ENCODE results near the gene WNT7A.

Gene WNT7A

DNA sequence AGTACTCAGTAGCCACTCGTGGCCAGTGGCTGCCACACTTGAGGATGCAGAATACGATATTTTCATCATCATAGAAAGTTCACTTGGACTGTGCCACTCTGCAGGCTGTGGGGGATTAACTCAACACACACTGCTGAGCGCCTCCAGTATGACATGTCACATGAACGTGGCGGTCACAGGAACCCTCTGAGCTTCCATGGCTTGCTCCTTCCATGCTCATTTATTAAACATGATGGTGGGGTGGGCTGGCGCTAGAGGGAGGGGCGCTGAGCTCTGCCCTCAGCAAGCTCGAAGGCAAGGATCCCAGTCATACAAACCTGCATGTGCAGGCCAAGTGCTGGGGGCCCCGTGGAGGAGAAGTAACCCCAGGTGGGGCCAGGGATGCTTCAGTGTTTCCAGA, 85.5 kb downstream of the WNT7A start:
- DNase-seq (ENCODE audit: low read depth in 2 of 2), result no peak

- DNase-seq (ENCODE audit: low read depth in 2 of 2), result no peak
Measured at GRCh38 chr3:13793451-13793850, 86.4 kb downstream of the WNT7A start.

DNA sequence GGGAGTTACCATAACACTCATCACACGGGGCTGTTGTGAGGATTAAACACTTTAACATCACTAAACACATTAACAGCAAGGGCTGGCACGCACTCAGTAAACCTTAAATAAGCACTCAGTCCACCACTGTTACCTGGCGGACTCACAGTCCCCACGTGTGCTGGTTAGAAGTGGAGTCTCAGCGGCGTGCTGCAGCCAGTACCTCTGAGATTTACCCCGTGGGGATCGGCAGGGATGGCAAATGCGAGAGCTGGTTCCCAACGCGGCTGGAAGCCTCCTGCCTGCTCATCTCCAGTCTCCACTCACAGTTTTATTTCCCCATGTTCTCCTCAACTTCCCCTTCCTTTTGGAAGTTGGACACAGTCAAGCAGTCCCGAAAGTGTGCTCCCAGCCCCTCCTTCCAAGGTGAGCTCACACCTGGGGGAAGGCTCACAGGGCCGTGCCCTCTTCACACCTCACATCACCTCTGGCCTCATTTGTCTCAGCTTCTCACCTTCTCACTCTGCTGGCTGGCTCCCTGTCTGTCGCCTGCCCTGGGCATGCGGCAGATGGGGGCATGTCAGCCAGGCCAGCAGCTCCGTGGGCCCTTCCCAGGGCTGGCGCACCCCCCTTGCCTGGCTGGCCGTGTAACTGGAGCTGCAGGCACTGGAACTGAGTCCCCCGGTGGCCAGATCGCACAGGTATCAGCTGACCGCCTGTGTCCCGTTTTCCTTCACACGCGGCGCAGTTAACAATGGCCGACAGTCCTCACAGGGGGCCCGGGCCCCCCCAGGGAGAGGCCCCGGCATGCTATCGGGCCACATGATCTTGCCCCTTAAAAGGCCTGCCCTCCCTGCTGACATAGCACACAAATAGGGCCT, 87.1 kb downstream of the WNT7A start:
- DNase-seq (ENCODE audit: low read depth in 2 of 2), result no peak

DNA sequence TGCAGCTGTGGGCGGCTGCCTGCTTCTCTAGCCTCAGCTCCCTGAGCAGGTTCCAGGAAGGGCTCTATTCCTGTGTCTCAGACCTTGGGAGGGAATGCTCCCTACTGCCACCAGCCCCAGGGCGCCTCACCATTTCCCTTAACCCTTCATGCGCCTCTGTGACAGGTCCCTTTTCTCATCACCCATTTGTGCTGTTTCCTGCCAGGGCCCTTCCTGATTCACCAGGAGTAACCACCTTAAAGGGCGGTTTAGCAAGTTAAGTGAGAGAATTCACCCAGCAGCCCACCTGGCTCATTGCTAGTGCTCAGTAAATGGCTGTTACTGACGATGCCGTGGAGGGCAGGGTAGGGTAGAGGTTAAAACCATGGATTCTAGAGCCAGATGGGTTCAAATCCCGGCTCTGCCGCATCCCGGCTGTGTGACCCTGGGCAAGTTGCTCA, 87.8 kb downstream of the WNT7A start:
- DNase-seq (ENCODE audit: low read depth in 2 of 2), result no peak

- DNase-seq (ENCODE audit: low read depth in 2 of 2), result no peak
Measured at GRCh38 chr3:13791198-13792050, 88.4 kb downstream of the WNT7A start.

DNA sequence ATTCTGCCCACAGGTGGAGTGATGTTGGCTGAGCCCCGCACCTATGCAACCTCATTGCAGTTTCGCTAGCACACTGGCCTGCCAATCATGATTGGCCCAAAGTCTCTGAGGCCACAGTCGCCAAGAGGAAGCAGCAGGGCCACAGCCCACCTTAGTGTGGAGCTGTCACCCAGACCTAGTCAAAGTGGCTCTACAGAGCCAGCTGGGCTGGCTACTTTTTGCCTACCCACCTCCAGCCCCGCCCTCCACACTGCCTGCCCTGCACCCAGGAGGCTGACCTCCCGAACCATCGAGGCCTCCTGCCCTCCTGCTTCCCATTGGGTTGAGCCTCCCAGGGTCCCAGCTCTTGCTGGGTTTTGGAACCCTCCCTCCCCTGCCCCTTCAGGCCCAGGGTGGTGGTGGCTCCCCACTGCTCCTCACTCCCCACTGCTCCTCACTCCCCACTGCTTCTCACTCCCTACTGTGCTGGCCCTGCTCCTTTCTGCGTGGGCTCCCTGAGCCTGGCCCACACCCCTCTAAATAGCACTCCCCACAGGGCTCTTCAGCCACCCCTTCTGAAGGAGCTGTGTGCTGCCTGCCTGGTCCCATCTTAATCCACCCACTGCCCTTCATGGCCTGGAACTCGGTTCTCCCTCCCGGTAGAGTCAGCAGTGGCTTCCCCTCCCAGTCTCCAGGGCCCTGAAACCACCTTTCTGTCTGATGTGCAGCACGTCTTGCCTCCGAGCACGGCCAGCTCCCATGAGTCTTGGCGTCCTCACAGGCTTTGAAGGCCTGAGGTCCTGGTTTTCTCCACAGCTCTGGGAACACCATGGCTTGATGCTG, 89.3 kb downstream of the WNT7A start:
- DNase-seq (ENCODE audit: low read depth in 2 of 2), result no peak

GRCh38 chr3:13788522-13789424, 91.1 kb downstream of the WNT7A start:
- DNase-seq (ENCODE audit: low read depth in 2 of 2), result no peak

DNA sequence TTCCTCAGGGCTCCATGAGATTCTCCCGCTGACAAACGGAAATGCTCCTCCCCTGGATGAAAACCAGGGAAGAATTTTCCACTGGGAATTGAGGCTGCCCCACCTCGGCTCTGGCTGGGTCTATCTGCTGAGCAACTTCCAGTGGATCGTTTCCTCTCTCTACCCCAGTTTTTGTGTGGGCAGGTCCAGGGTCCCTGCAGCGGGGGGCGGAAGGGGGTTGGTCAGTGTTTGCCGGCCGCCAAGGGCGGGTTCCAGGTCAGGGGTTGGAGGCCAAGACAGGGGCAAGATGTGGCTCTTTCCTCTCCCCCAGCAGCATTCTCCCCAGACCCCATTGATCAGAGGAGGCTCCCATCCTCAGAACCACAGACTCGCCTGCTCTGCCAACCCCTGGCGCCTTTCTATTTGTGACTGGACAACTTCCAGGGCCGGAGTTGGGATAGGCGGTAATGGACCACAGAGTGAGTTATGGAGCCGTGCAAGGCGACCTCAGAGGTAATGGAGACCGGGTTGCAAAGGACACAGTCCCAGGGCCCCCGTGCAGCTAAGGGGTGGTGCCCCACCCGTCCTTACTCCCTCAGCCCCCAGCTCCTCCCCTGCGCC, 92.2 kb downstream of the WNT7A start:
- no peak for DNase-seq (ENCODE audit: low read depth in 2 of 2)

- DNase-seq (ENCODE audit: low read depth in 2 of 2), result no peak
Measured at GRCh38 chr3:13786811-13787210, 93.1 kb downstream of the WNT7A start.

DNA sequence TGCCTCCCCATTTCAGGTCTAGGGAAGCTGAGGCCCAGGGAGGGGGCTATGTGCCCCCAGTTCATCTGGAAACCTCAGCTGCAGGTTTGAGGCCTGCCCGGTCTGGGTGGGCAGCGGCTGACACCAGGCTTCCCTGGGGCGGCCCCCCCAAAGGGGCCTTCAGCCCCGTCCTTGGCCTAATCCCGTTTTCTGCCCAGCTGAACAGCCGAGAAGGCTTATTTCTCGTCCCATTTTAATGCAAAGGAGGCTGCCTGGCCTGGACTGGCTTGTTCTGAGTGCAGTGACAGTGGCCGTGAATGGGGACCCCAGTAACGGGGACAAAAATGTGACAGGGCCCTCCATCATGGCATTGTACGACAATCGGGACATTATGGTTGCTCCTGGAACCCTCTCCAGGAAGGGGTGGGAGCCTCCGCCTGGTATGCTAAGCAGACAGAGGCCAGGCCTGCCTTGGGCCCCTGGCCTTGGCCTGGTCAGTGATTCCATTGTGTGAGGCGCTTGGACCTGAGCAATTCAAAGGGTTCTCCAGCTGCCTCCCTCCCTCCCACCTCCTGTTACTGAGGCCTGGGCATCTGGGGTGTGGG, 93.9 kb downstream of the WNT7A start:
- no peak for DNase-seq (ENCODE audit: low read depth in 2 of 2)

GRCh38 chr3:13785351-13785750, 94.5 kb downstream of the WNT7A start:
- no peak for DNase-seq (ENCODE audit: low read depth in 2 of 2)

DNA sequence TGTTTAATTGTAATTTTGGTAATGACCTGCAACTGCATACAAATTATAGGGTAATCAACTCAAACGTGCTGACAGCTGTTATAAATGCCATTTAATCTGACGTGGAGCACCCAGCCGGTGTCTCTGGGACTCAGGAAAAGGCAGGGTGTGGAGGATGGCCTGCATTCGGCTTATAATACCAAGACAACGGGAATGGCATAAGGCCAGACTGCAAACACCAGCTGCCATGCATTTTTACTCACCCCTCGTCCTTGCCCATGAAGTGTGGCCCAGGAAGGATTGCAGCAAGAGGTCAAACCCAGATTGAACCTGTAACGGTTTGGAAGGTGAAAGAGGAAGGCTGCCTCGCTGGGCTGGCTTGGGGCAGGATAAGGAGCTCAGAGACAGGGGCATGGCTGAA, 96.4 kb downstream of the WNT7A start:
- DNase-seq (ENCODE audit: low read depth in 2 of 2), result no peak

GRCh38 chr3:13782501-13782900, 97.4 kb downstream of the WNT7A start:
- no peak for DNase-seq (ENCODE audit: low read depth in 2 of 2)

GRCh38 chr3:13781417-13781816, 98.5 kb downstream of the WNT7A start:
- DNase-seq (ENCODE audit: low read depth in 2 of 2), result no peak

DNA sequence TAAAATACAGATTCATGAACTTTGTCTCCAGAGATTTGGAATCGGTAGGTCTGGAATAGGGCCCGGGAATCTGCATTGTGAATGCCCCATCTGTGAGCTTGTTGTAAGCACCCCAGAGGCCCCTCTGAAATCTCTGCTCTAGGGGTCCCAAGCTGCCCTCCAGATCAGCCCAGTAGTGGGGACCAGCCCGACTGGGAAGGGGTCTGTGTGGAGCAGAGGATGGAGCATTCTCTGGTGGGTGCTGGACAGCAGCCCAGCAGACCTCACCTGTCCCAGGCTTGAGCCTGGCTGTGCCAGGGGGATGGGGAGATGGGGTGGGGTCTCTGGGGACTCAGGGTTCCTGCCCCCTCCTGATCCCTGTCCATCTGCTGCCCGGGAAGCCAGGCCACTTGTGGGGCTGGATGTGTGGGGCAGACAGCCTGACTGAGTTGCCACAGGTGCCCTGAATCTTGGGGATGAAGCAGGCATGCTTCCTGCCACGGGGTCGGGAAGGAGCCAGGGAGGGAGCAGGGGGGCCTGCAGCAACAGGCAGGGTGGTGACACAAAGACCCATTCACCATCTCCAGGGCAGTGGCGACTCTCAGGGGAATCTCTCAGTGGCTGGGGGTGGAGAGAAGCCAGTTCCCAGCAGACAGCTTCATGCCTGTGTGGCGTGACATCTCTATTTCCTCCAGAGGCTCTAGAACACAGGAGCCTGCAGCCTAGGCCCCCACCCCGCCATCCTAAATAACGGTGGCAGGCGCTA, 99.3 kb downstream of the WNT7A start:
- no peak for DNase-seq (ENCODE audit: low read depth in 2 of 2)

DNA sequence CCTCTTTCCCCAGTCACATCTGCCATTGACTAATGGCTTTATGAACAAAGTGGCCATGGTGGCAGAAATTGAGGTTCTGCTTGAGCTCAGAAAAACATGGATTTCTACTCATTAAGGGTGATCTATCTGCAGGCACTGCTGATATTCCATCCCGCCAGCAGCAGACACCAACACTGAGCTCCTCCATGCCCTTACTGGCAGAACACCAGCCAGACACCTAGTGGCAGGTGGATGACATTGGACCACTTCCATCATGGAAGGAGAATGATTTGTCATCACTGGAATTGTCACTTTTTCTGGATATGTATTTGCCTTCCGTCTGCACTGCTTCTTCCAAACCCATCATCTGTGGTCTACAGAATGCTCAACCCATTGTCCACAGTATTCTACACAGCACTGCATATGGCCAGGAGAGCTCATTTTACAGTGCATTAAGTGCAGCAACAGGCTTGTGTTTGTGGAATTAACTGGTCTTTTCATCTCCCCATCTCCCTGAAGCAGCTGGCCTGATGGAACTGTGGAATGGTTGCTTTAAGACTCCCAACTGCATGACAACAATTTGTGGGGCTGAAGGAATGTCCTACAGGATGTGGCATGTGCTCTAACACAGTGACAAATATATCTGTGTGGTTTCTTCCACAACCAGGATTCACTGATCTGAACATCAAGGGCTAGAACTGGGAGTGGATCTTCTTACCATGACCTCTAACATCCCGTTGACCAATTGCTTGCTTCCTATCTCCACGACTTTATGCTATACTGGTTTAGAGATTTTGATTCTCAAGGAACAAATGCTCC, 103.4 kb downstream of the WNT7A start:
- no peak for DNase-seq (ENCODE audit: low read depth in 2 of 2)

GRCh38 chr3:13772885-13773745, 106.8 kb downstream of the WNT7A start:
- no peak for DNase-seq (ENCODE audit: low read depth in 2 of 2)

- DNase-seq (ENCODE audit: low read depth in 2 of 2), result no peak
Measured at GRCh38 chr3:13772321-13772745, 107.5 kb downstream of the WNT7A start.
